Colonic mucosa (tissue), 4 donors: Measurements from ENCODE around the gene TSPAN11. TPM values are rescaled to one million over a fixed set of nuclear protein-coding genes. Genes with fewer than 3 reads are reported as not detected.

ENCODE experiments used
- DNase-seq: peaks from one replicate; pipeline ENCODE4 v3.0.0-alpha.2; 2020
- H3K27ac ChIP-seq: fragments of 200-600 bp; one replicate; pipeline ENCODE4 v1.8.0; 2021
- H3K27me3 ChIP-seq: fragments of 200-600 bp; one replicate; pipeline ENCODE4 v1.8.0; 2021
- H3K36me3 ChIP-seq: fragments of 200-600 bp; one replicate; pipeline ENCODE4 v1.8.0; 2021
- H3K4me1 ChIP-seq: fragments of 200-600 bp; one replicate; pipeline ENCODE4 v1.8.0; 2021; ENCODE audit warnings: mild to moderate bottlenecking
- H3K4me3 ChIP-seq: fragments of 200-600 bp; one replicate; pipeline ENCODE4 v1.8.0; 2021
- H3K9ac ChIP-seq, 2 donors: one replicate each; pipeline ENCODE4 v1.7.0; 2013; ENCODE audit warnings: control low read depth in 2 of 2, low read depth in 2 of 2, low read length in 2 of 2
- H3K9me3 ChIP-seq: fragments of 200-600 bp; one replicate; pipeline ENCODE4 v1.8.0; 2021
- intact Hi-C: fragments of 100-400 bp; cut with DNase I; formaldehyde crosslinking; loops from one replicate; pipeline ENCODE4 v1.14.1; 2022
- total RNA-seq, 2 donors: library from RNA; stranded (reverse); fragmentation: NEBNext Ultra II Directional in 1 of 2; extraction: Animal tissue kit (Norgen Biotek cat#: 25700) in 1 of 2; gene quantifications; one replicate each; pipeline ENCODE4 v1.2.1, GENCODE V29; 2021
- TF ChIP-seq, protein P1 (sequence below): fragments of 200-600 bp; IDR thresholded peaks from one replicate; pipeline ENCODE4 v1.8.0; 2022; ENCODE audit warnings: antibody characterized with exemption, mild to moderate bottlenecking
- donor health status: healthy.
- donor health status: DM: no; HTN: no; CAD: no.
- donor health status: DM: no; HTN: no; CAD: no.

Gene TSPAN11
- total RNA-seq, 2 donors from 2014 or later, result 1.3 to 8.2 TPM

DNA sequence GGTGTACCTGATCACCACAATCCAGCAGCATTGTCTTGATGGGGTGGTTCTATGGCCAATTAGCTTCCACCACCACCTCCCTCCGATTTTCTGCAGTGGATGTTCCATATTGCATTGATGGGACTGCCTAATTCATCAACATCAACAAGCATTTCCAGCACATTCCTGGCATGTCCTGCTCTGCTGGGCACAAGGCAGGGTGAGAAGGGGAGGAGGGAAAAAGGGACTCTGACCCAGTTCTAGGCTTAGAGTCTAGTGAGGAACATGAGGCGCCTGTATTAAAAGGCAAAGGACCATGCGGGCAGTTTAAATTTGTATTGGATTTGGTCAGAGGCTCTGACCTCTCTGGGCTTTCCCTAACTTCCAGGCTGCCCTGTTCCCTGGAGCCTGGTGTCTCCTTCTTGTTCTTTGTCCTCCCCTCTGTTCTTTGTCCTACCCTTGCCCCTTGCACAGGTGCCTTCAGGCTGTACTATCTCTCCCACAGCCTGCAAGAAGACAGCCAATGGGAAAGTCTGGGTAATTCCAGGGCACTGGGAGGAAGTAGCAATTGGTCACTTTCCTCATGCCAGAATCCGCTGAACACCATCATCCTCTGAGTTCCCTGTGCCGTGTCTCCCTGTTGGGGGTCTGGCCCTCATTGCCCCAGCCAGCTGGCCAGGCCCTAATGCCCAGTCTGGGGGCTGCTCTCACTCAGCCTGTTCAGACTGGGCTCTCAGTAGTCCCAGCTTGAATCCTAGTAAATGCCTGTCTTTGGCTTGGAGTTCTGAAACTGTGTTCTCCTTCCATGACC lies 43.3 kb downstream of the TSPAN11 start:
- no peak overlapping the region for H3K4me3 ChIP-seq
- H3K36me3 ChIP-seq, result no peaks in the 10 kb centered on the region
- no peak overlapping the region for H3K27ac ChIP-seq
- H3K27me3 ChIP-seq, result no peaks in the 10 kb centered on the region
- no peak for DNase-seq
- no peaks in the 10 kb centered on the region for H3K4me1 ChIP-seq
- intact Hi-C loops, result no loop called here
- TF ChIP-seq, protein P1, sequence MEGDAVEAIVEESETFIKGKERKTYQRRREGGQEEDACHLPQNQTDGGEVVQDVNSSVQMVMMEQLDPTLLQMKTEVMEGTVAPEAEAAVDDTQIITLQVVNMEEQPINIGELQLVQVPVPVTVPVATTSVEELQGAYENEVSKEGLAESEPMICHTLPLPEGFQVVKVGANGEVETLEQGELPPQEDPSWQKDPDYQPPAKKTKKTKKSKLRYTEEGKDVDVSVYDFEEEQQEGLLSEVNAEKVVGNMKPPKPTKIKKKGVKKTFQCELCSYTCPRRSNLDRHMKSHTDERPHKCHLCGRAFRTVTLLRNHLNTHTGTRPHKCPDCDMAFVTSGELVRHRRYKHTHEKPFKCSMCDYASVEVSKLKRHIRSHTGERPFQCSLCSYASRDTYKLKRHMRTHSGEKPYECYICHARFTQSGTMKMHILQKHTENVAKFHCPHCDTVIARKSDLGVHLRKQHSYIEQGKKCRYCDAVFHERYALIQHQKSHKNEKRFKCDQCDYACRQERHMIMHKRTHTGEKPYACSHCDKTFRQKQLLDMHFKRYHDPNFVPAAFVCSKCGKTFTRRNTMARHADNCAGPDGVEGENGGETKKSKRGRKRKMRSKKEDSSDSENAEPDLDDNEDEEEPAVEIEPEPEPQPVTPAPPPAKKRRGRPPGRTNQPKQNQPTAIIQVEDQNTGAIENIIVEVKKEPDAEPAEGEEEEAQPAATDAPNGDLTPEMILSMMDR, result no peak
- H3K9ac ChIP-seq, result no peak overlapping the region
- H3K9me3 ChIP-seq, result no peaks in the 10 kb centered on the region

DNA sequence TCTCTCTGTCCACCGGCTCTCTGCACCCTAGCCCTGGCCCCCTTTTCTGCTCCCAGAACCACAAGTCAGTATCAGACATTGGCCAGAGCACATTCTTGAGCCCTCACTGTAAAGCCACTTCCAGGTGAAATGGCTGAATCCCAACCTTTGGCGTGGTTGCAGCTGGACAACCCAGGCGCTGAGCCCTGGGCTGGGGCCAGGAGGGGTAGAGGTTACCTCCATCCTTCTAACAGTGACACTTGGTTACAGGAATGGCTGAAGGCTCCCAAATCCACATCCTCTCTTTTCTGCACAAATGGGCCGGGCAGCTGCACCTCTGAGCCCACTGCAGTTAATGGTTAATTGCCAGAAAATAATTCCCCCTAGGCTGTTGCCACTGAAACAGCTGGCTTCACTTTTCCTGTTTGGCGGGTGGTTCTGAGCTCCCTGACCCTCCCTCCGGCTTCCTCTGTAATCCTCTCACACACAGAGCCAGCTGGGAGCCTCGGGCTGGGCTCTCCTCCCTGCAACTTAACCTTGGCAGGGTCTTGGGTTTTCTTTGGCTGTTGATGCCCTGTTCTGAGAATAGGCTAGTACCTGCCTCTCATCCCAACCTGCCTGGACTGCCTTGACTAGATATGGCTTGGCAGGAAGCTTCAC lies 44.1 kb downstream of the TSPAN11 start:
- no peaks in the 10 kb centered on the region for H3K36me3 ChIP-seq
- TF ChIP-seq, protein P1, result no peak
- DNase-seq, result no peak
- no peaks in the 10 kb centered on the region for H3K9me3 ChIP-seq
- H3K4me1 ChIP-seq, result no peaks in the 10 kb centered on the region
- H3K27me3 ChIP-seq, result no peaks in the 10 kb centered on the region
- intact Hi-C loops, result no loop called here
- no peak overlapping the region for H3K27ac ChIP-seq
- no peak overlapping the region for H3K9ac ChIP-seq
- H3K4me3 ChIP-seq, result no peak overlapping the region

DNA sequence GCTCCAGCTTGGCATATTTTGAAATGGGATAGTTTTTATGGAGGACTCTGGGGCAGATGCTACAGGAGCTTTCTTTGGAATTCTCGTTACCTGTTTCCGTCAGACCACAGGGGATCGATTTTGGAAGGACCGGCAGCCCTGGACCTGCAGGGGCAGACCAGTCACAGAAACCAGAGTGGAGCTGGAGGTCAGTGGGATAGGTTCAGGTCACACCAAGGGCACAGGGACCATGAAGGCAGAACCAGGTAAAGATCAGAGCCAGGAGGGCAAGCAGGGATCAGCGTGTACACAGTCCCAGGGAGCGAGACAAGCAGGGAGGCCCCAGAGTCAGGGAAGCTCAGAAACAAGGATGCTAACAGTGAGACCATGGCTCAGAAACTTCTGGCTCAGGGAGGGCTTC lies 45.5 kb downstream of the TSPAN11 start:
- Histone ChIP-seq H3K4me3 (no peak overlapping the region), H3K27me3 (no peaks in the 10 kb centered on the region), H3K9me3 (no peaks in the 10 kb centered on the region), H3K9ac (no peak overlapping the region), H3K4me1 (no peaks in the 10 kb centered on the region), H3K36me3 (no peaks in the 10 kb centered on the region), H3K27ac (no peak overlapping the region)
- intact Hi-C loops, result no loop called here
- TF ChIP-seq, protein P1, result no peak
- DNase-seq, result no peak

DNA sequence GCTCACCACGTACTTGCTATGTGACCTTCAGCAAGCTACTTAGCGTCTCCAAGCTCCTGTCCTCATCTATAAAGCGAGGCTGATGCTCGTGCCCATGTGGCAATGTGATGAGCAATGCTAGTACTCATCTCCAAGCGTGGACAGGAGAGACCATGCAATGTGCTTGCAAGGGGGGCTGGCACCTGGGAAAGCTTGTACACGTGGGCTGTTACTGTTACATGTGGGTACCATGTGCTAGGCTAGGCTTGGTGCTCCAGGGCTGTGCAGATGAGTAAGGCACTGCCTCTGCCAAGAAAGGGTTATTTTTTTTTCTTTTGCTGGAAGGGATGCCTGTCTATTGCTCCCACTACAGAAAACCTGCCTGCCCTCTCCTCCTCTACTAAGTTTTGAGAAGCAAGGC lies 46.6 kb downstream of the TSPAN11 start:
- Histone ChIP-seq H3K4me1 (no peaks in the 10 kb centered on the region), H3K27ac (no peak overlapping the region), H3K27me3 (no peaks in the 10 kb centered on the region), H3K4me3 (no peak overlapping the region), H3K9ac (no peak overlapping the region), H3K36me3 (no peaks in the 10 kb centered on the region), H3K9me3 (no peaks in the 10 kb centered on the region)
- intact Hi-C loops, result no loop called here
- TF ChIP-seq, protein P1, result no peak
- DNase-seq, result no peak

DNA sequence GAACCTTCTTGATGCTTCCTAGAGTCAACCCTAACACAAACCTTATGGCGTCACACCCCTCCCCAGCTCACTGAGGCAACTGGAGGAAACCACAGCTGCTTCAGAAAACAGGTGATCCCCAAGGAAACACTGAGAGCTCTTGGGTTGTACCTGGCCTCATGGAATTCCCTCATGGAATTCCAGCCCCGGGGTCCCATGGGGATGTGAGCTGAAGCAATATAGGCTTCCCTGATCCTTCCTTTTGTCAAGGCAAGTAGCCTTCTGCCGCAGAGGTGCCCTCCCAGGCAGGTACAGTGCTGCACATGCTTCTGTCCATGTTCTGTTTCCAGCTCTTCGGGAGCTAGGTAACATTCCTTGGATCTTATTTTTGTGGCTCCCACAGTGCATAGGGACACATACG lies 47.3 kb downstream of the TSPAN11 start:
- TF ChIP-seq, protein P1, result no peak
- intact Hi-C loops, result no loop called here
- Histone ChIP-seq H3K4me3 (no peak overlapping the region), H3K9ac (no peak overlapping the region), H3K4me1 (no peaks in the 10 kb centered on the region), H3K36me3 (no peaks in the 10 kb centered on the region), H3K27ac (no peak overlapping the region), H3K9me3 (no peaks in the 10 kb centered on the region), H3K27me3 (no peaks in the 10 kb centered on the region)
- DNase-seq, result no peak
